ENCODE data around the gene RHOD. TPM values are rescaled to one million over a fixed set of nuclear protein-coding genes. Genes with fewer than 3 reads are reported as not detected.

RHOD gene
- total RNA-seq, 4 donors from 2014 or later, result 18.9 to 87.0 (median 24.4) TPM

DNA sequence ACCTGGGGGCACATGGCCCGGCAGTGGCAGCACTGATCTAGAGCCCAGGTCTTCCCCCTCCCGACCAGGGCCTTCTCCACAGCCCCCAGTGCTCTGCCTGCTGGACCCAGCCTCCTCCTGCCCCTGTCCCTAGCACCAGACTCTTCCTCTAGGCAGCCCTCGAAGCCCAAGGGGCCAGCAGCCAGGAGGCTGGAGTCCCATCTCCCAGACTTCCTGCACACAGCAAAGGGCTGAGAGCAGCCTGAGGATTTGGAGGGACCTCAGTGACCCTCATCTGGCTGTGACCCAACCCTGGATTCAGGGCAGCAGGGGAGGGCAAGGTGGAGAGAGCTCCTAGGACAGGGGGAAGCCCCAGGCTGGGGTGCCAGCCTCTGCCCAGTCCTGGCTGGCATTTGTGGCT, 3.0 kb downstream of the RHOD start:
- in situ Hi-C loops (cut with MboI; ENCODE audit: low sequenced_read_pairs in 4 of 4), result no loop called here

DNA sequence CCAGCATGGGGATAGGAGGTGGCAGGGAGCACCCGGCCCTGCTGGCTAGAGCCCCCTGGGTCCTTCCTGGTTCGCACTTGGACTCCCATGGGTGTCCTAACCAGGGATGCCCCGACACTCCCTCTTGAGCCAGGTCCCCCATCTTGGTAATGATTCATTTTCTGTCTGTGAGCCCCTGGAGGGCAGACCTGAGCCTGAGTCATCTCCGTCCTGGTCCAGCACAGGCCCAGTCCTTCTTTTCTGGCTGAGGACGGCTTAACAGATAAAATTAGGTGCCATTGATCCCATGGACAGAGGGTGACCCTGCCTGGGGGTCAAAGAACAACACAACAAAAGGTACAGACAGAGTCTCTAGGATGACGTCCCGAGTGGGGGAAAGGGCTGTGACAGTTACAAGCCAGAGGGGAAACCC, 3.5 kb downstream of the RHOD start:
- TF ChIP-seq, protein P1, sequence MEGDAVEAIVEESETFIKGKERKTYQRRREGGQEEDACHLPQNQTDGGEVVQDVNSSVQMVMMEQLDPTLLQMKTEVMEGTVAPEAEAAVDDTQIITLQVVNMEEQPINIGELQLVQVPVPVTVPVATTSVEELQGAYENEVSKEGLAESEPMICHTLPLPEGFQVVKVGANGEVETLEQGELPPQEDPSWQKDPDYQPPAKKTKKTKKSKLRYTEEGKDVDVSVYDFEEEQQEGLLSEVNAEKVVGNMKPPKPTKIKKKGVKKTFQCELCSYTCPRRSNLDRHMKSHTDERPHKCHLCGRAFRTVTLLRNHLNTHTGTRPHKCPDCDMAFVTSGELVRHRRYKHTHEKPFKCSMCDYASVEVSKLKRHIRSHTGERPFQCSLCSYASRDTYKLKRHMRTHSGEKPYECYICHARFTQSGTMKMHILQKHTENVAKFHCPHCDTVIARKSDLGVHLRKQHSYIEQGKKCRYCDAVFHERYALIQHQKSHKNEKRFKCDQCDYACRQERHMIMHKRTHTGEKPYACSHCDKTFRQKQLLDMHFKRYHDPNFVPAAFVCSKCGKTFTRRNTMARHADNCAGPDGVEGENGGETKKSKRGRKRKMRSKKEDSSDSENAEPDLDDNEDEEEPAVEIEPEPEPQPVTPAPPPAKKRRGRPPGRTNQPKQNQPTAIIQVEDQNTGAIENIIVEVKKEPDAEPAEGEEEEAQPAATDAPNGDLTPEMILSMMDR (IDR thresholded peaks at IDR 0.05 in 4 of 5, conservative IDR thresholded peaks at IDR 0.05 in 1 of 5), result no peak
- TF ChIP-seq POLR2A (IDR thresholded peaks at IDR 0.05), result no peak
- H3K4me3 ChIP-seq, result no peak overlapping the region
- in situ Hi-C loops (cut with MboI; ENCODE audit: low sequenced_read_pairs in 4 of 4), result no loop called here
- intact Hi-C loops (cut with DNase I; ENCODE audit: low total_unique reads), result no loop called here
- H3K27me3 ChIP-seq, result no peaks in the 10 kb centered on the region
- no peak for ATAC-seq
- peaks cover 13 to 23% of the 10 kb centered on the region in 2 donors for H3K4me1 ChIP-seq
- no peak for DNase-seq
- peak overlapping the region in 1 of 4 donors; percentile 17 for H3K27ac ChIP-seq
- H3K36me3 ChIP-seq, result no peaks in the 10 kb centered on the region
- no peaks in the 10 kb centered on the region for H3K9me3 ChIP-seq

More for the DNA sequence above, 3.0 kb downstream of the RHOD start:
- no peaks in the 10 kb centered on the region for H3K27me3 ChIP-seq
- H3K27ac ChIP-seq, result peak overlapping the region in 1 of 4 donors; percentile 17
- intact Hi-C loops (cut with DNase I; ENCODE audit: low total_unique reads), result no loop called here
- TF ChIP-seq POLR2A (IDR thresholded peaks at IDR 0.05), result no peak
- TF ChIP-seq, protein P1 (IDR thresholded peaks at IDR 0.05 in 4 of 5, conservative IDR thresholded peaks at IDR 0.05 in 1 of 5), result no peak
- H3K4me3 ChIP-seq, result no peak overlapping the region
- DNase-seq (no peak), ATAC-seq (no peak)
- no peaks in the 10 kb centered on the region for H3K36me3 ChIP-seq
- peaks cover 14 to 23% of the 10 kb centered on the region in 2 donors for H3K4me1 ChIP-seq
- H3K9me3 ChIP-seq, result no peaks in the 10 kb centered on the region

DNA sequence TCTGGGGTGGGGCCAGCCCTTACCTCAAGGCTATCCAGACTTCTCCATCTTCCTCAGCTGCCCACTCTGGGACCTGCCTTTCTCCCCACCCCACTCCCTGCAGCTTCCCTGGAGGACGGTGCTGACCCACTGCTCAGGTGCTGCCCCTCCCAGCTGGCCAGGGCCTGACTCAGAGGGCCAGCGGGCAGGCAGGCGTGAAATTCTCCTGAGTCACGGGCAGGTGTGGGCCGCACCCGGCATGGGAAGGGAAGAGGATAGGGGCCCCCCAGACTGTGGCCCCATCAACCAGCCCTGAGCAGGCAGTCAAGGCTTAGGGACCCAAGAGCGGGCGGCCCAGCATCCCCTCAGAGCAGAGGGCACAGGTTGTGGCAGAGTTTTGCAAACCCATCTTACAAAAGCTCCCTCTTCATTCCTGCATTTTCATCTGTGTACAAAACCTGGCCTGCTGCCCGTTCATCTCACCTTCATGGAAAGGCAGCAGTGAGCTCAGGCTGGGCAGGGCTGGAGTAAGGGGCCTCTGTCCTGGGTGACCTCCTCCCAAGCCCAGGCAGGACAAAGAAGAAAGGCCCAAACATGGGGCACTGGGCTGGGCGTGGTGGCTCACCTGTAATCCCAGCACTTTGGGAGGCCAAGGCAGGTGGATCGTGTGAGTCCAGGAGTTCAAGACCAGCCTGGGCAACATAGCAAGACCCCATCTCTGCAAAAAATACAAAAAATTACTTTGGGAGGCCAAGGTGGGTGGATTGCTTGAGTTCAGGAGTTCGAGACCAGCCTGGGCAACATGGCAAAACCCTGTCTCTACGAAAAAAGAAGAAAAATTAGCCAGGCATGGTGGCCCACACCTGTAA, 6.1 kb downstream of the RHOD start:
- H3K27ac ChIP-seq, result no peak overlapping the region

DNA sequence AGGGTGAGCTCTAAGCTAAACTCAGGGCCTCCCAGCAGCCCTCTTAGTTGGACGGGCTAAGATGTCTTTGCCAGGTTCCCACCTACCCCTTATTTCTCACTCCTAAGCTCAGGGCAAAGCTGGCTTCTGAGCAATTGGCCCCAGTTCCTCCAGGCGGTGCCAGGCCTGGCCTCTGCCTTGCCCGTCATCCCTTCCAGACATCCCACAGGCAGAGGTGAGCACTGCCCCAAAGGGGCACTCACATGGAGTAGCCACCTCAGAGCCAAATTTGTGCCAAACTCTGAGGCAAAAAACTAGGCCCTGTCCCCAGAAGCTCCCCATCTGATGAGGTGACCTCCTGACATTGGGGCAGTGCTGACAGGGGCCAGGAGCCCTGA, 9.7 kb downstream of the RHOD start:
- Histone ChIP-seq H3K36me3 (no peaks in the 10 kb centered on the region), H3K27me3 (no peaks in the 10 kb centered on the region), H3K27ac (no peak overlapping the region), H3K4me3 (no peak overlapping the region), H3K4me1 (no peaks in the 10 kb centered on the region), H3K9me3 (no peaks in the 10 kb centered on the region)
- no peak for ATAC-seq
- intact Hi-C loops (cut with DNase I; ENCODE audit: low total_unique reads) (no loop called here), in situ Hi-C loops (cut with MboI; ENCODE audit: low sequenced_read_pairs in 4 of 4) (no loop called here)
- no peak for DNase-seq
- TF ChIP-seq, protein P1 (IDR thresholded peaks at IDR 0.05 in 4 of 5, conservative IDR thresholded peaks at IDR 0.05 in 1 of 5), result no peak
- no peak for TF ChIP-seq POLR2A (IDR thresholded peaks at IDR 0.05)

More for the DNA sequence above, 6.1 kb downstream of the RHOD start:
- no peak for DNase-seq
- Histone ChIP-seq H3K4me1 (peaks cover 0 to under 1% of the 10 kb centered on the region in 2 donors), H3K9me3 (no peaks in the 10 kb centered on the region), H3K36me3 (no peaks in the 10 kb centered on the region), H3K27me3 (no peaks in the 10 kb centered on the region), H3K4me3 (no peak overlapping the region)
- ATAC-seq, result no peak
- intact Hi-C loops (cut with DNase I; ENCODE audit: low total_unique reads), result no loop called here
- TF ChIP-seq, protein P1 (IDR thresholded peaks at IDR 0.05 in 4 of 5, conservative IDR thresholded peaks at IDR 0.05 in 1 of 5), result no peak
- TF ChIP-seq POLR2A (IDR thresholded peaks at IDR 0.05), result no peak
- in situ Hi-C loops (cut with MboI; ENCODE audit: low sequenced_read_pairs in 4 of 4), result no loop called here
